Vagina (tissue), 2 donors: ENCODE data around the gene FAM78A. TPM values are rescaled to one million over a fixed set of nuclear protein-coding genes. Genes with fewer than 3 reads are reported as not detected.

Experiments
- DNase-seq, 2 donors: peaks; one replicate each; pipeline ENCODE4 v3.0.0-alpha.2; 2017; ENCODE audit errors: extremely low spot score in 2 of 2
- H3K27ac ChIP-seq: fragments of 200-600 bp; sonication (generic); one replicate; pipeline ENCODE4 v1.5.1; 2019
- H3K27me3 ChIP-seq: fragments of 200-600 bp; sonication (generic); one replicate; pipeline ENCODE4 v1.5.1; 2019
- H3K36me3 ChIP-seq, 2 donors: fragments of 200-600 bp; sonication (generic); one replicate each; pipeline ENCODE4 v1.5.1; 2017 to 2019
- H3K4me1 ChIP-seq: fragments of 200-600 bp; sonication (generic); one replicate; pipeline ENCODE4 v1.5.1; 2019
- H3K4me3 ChIP-seq, 2 donors: fragments of 200-600 bp; sonication (generic); 1 replicate in 1 of 2; 2 replicates in 1 of 2; pipeline ENCODE4 v1.5.1; 2016 to 2019
- H3K9me3 ChIP-seq: fragments of 200-600 bp; sonication (generic); one replicate; pipeline ENCODE4 v1.5.1; 2019
- POLR2A ChIP-seq, 2 donors: fragments of 450-650 bp; IDR thresholded peaks; one replicate each; pipeline ENCODE4 v1.6.1; 2017; ENCODE audit warnings: antibody characterized with exemption in 2 of 2, mild to moderate bottlenecking in 2 of 2, moderate library complexity in 2 of 2
- POLR2AphosphoS5 ChIP-seq, 2 donors: sonication (generic); formaldehyde crosslinking; IDR thresholded peaks; one replicate each; pipeline ENCODE4 v1.9.0; 2017; ENCODE audit warnings: antibody characterized with exemption in 2 of 2, mild to moderate bottlenecking in 2 of 2, low read depth in 1 of 2; ENCODE audit not compliant: insufficient read depth in 1 of 2
- intact Hi-C: fragments of 100-400 bp; cut with DNase I; formaldehyde crosslinking; loops from one replicate; pipeline ENCODE4 v1.15.1; 2023
- total RNA-seq: library from RNA; depleted of rRNA; stranded (reverse); fragments of >200 nt; gene quantifications from one replicate; pipeline ENCODE4 v1.2.3, GENCODE V29; 2016
- TF ChIP-seq, protein P1 (sequence below), 3 experiments: fragments of 450-650 bp in 2 of 3; fragments of 200-600 bp in 1 of 3; sonication (generic) in 1 of 3; IDR thresholded peaks; one replicate each; pipeline ENCODE4 v1.5.1; 2017 to 2019; ENCODE audit warnings: antibody characterized with exemption in 3 of 3, mild to moderate bottlenecking in 2 of 3, moderate library complexity in 2 of 3

FAM78A gene
- total RNA-seq, 1 donor from 2014 or later, result 2.5 TPM

DNA sequence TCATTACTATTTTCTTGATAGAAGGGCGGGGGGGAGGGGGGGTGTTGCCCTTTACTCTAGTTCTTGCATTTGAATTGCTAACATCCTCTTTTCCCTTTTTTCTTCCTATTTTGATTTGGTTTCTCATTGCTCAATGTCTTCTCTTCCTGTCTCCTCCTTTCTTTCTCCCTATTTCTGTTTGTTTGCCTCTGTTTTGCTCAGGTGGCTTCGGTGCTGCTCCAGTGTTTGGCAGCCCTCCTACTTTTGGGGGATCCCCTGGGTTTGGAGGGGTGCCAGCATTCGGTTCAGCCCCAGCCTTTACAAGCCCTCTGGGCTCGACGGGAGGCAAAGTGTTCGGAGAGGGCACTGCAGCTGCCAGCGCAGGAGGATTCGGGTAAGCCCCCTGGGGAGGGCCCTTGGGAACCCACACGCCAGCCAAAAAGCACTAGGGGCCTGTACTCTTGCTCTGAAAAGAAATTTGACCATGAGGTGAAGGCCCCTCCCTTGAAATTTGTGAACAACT is 48.3 kb downstream of the FAM78A start:
- H3K4me3 ChIP-seq, result no peak overlapping the region
- no peak for DNase-seq
- H3K9me3 ChIP-seq, result no peaks in the 10 kb centered on the region
- no peaks in the 10 kb centered on the region for H3K27me3 ChIP-seq
- H3K36me3 ChIP-seq, result peaks cover 0 to 38% of the 10 kb centered on the region in 2 donors
- no peak overlapping the region for H3K27ac ChIP-seq
- no peak for TF ChIP-seq POLR2AphosphoS5 (IDR thresholded peaks at IDR 0.05; ENCODE audit: insufficient read depth in 1 of 2, low read depth in 1 of 2)
- TF ChIP-seq, protein P1, sequence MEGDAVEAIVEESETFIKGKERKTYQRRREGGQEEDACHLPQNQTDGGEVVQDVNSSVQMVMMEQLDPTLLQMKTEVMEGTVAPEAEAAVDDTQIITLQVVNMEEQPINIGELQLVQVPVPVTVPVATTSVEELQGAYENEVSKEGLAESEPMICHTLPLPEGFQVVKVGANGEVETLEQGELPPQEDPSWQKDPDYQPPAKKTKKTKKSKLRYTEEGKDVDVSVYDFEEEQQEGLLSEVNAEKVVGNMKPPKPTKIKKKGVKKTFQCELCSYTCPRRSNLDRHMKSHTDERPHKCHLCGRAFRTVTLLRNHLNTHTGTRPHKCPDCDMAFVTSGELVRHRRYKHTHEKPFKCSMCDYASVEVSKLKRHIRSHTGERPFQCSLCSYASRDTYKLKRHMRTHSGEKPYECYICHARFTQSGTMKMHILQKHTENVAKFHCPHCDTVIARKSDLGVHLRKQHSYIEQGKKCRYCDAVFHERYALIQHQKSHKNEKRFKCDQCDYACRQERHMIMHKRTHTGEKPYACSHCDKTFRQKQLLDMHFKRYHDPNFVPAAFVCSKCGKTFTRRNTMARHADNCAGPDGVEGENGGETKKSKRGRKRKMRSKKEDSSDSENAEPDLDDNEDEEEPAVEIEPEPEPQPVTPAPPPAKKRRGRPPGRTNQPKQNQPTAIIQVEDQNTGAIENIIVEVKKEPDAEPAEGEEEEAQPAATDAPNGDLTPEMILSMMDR (IDR thresholded peaks at IDR 0.05), result no peak
- no peak for TF ChIP-seq POLR2A (IDR thresholded peaks at IDR 0.05)
- intact Hi-C loops, result no loop called here
- peaks cover 16% of the 10 kb centered on the region for H3K4me1 ChIP-seq

DNA sequence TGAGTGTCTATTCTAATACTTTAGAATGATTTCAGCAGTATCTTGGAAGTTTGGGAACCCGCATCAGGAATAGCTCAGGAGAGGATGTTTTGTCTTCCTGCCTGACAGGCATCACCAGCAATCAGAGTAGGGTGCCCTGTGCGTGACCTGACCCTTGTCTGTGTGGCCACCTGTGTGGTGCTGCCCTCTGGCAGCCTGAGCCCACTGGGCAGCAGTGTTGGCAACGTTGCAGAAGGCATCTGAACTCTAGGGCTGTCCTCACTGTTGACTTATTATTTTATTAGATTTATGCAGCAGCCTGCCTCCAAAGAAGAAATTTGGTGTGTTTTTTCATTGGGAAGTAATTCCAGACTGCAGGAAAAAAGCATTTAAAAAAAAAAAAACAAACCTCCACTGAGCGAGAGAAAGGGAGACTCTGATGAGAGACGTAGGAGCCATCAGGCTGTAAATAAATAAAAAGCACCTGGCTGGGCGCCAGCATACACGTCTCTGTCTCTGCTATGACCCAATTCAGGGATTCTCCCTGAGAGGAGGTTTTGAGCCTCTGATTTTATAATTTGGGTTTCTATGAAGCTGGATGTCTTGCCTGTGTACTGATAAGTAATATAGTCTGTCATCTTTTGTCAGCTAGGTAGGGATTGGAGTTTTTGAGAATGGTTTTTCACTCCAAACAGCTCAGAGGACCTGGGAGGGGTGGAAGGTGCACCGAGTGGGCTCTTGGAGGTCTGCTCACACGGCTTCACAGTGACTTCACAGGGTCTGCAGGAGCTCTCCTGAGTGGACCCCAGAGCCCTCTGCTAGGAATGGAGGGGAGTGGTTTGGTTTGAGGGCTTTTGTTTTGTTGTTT is 49.0 kb downstream of the FAM78A start:
- no peaks in the 10 kb centered on the region for H3K9me3 ChIP-seq
- intact Hi-C loops, result no loop called here
- H3K27me3 ChIP-seq, result no peaks in the 10 kb centered on the region
- peaks cover 16% of the 10 kb centered on the region for H3K4me1 ChIP-seq
- no peak overlapping the region for H3K4me3 ChIP-seq
- H3K36me3 ChIP-seq, result peaks cover 0 to 32% of the 10 kb centered on the region in 2 donors
- TF ChIP-seq POLR2AphosphoS5 (IDR thresholded peaks at IDR 0.05; ENCODE audit: insufficient read depth in 1 of 2, low read depth in 1 of 2) (no peak), POLR2A (IDR thresholded peaks at IDR 0.05) (no peak)
- TF ChIP-seq, protein P1 (IDR thresholded peaks at IDR 0.05), result no peak
- no peak overlapping the region for H3K27ac ChIP-seq
- DNase-seq, result no peak

DNA sequence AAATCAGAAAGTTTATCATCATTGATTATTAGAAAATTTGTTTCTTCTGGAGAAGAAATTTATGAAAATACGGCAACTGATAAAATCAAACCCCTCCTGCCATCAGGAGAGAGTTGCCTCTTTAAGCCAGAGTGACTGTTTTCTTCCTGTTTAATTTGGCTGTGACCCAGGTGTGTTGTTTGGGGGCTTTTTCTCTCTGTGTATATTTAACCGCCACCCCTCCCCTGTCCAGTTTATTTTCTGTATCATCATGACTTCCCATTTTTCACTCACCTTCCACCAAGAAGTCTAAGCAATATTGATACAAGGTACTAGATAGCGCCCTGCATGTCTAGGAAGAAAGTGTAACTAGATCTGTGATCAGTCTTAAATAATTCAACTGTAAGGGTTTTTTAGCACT is 50.1 kb downstream of the FAM78A start:
- H3K36me3 ChIP-seq, result peaks cover 0 to 21% of the 10 kb centered on the region in 2 donors
- intact Hi-C loops, result no loop called here

DNA sequence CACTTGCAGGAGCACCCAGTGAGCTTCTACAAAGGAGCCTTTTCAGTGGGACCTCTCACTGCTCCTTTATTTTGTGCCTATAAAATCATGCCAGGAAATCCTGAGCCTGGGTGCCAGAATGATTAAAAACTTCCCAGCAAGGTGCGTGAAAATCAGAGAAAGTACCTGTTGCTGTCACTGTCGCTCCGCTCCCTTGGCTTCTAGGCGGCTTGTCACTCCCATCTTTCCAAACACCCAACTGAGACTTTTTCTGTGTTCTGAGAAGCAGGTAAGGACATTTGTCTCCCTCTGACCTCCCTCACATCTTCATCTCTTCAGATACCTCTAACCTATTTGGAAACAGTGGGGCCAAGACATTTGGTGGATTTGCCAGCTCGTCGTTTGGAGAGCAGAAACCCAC is 53.9 kb downstream of the FAM78A start:
- H3K36me3 ChIP-seq, result peaks cover 0 to 20% of the 10 kb centered on the region in 2 donors
- intact Hi-C loops, result no loop called here
- DNase-seq, result no peak
- no peak for TF ChIP-seq POLR2AphosphoS5 (IDR thresholded peaks at IDR 0.05; ENCODE audit: insufficient read depth in 1 of 2, low read depth in 1 of 2)
- no peak for TF ChIP-seq POLR2A (IDR thresholded peaks at IDR 0.05)
- TF ChIP-seq, protein P1 (IDR thresholded peaks at IDR 0.05), result no peak
- no peak overlapping the region for H3K4me3 ChIP-seq
- no peaks in the 10 kb centered on the region for H3K9me3 ChIP-seq
- no peaks in the 10 kb centered on the region for H3K27me3 ChIP-seq
- H3K27ac ChIP-seq, result no peak overlapping the region
- peaks cover 8% of the 10 kb centered on the region for H3K4me1 ChIP-seq

More for the DNA sequence above, 50.1 kb downstream of the FAM78A start:
- no peak for DNase-seq
- TF ChIP-seq POLR2AphosphoS5 (IDR thresholded peaks at IDR 0.05; ENCODE audit: insufficient read depth in 1 of 2, low read depth in 1 of 2), result no peak
- TF ChIP-seq, protein P1 (IDR thresholded peaks at IDR 0.05), result no peak
- TF ChIP-seq POLR2A (IDR thresholded peaks at IDR 0.05), result no peak
- Histone ChIP-seq H3K9me3 (no peaks in the 10 kb centered on the region), H3K27ac (no peak overlapping the region), H3K4me3 (no peak overlapping the region), H3K4me1 (peaks cover 16% of the 10 kb centered on the region), H3K27me3 (no peaks in the 10 kb centered on the region)

DNA sequence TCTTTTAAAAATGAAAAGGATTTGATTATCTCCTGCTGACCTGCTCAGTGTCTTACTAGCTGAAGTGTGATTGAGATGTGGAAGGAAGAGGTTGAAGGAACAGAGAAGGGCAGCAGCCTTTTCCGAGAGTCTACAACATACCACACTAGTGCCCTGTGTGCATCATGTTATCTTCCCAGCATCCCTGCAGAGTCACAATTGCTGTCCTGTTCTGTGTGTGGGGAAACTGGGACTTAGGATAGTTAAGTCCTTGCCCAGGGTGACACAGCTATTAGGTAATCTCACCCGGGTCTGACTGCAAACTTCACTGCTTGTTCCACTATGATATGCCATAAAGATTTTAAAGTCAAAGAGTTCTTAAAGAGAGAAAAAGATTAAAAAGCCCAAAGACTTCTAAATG is 55.8 kb downstream of the FAM78A start:
- Histone ChIP-seq H3K9me3 (no peaks in the 10 kb centered on the region), H3K27ac (no peak overlapping the region), H3K4me3 (no peak overlapping the region), H3K4me1 (no peaks in the 10 kb centered on the region), H3K27me3 (no peaks in the 10 kb centered on the region), H3K36me3 (peaks cover 0 to 26% of the 10 kb centered on the region in 2 donors)
- no peak for DNase-seq
- TF ChIP-seq, protein P1 (IDR thresholded peaks at IDR 0.05), result no peak
- TF ChIP-seq POLR2AphosphoS5 (IDR thresholded peaks at IDR 0.05; ENCODE audit: insufficient read depth in 1 of 2, low read depth in 1 of 2) (no peak), POLR2A (IDR thresholded peaks at IDR 0.05) (no peak)
- intact Hi-C loops, result no loop called here
